Subcutaneous preadipocyte (primary cell): ENCODE data around the gene TMEM178A. TPM values are rescaled to one million over a fixed set of nuclear protein-coding genes. Genes with fewer than 3 reads are reported as not detected.

Experiments
- total RNA-seq: library from RNA; depleted of rRNA; stranded (reverse); fragments of >200 nt; gene quantifications from 2 replicates; pipeline ENCODE4 v1.2.3, GENCODE V29; 2012

The TMEM178A gene
- total RNA-seq = 0.39 TPM in 1 of 2 replicates, not detected in the other

DNA sequence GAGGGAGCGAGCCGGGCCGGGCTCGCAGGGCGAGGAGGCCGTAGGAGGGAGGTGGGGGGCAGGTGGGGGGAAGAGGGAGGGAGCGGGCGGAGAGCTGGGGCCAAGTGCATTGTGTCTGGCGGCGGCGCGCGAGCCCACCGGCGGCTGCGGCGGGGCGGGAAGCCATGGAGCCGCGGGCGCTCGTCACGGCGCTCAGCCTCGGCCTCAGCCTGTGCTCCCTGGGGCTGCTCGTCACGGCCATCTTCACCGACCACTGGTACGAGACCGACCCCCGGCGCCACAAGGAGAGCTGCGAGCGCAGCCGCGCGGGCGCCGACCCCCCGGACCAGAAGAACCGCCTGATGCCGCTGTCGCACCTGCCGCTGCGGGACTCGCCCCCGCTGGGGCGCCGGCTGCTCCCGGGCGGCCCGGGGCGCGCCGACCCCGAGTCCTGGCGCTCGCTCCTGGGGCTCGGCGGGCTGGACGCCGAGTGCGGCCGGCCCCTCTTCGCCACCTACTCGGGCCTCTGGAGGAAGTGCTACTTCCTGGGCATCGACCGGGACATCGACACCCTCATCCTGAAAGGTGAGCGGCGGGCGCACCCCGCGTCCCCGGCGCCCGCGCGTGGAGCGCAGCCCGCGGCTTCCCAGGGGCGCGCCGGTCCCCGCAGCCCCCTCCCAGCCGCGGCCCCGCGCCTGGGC, at the start of gene TMEM178A:
TMEM178A (plus strand) TSS at position 107 of the 680 bp plus-strand sequence; CDS start at position 165, 58 bp downstream.

Other genes with a start within 250 kb of the TMEM178A start
- gene MAP4K3, start 228.6 kb upstream of the TMEM178A start, total RNA-seq = 40.4 and 99.1 TPM in 2 replicates
- gene THUMPD2, start 113.3 kb downstream of the TMEM178A start, total RNA-seq = 7.7 and 11.7 TPM in 2 replicates